ENCODE measurements around the gene OXTR. TPM values are rescaled to one million over a fixed set of nuclear protein-coding genes. Genes with fewer than 3 reads are reported as not detected.

Gene OXTR
- total RNA-seq, 2 donors from 2014 or later: 0.24 to 1.8 TPM

DNA sequence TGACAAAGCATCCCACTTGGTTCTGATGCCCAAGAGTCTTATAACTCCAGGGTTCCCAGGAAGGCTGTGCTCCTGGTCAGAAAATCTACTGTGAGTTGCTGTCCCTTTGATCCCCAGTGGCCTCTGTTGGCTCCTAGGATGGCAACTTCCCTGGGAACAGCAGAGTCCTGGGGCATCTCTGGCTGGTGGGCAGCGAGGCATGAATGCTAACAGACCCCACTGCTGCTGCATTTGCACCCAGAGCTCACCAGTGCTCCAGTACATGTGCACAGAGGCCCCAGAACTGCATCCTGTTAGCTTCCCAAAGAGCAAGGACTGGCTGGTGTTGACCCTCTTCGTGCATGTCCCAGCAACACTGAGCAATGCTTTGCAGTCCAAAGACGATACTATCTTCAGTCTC lies 20.1 kb downstream of the OXTR start:
- Histone ChIP-seq H3K27me3 (no peaks in the 10 kb centered on the region), H3K4me1 (no peaks in the 10 kb centered on the region), H3K9me3 (no peaks in the 10 kb centered on the region), H3K9ac (ENCODE audit: low read depth in 2 of 2, low read length in 2 of 2) (no peak overlapping the region), H3K27ac (no peak overlapping the region), H3K4me3 (no peak overlapping the region), H3K36me3 (no peaks in the 10 kb centered on the region)
- intact Hi-C loops (cut with DNase I): no loop called here
- DNase-seq: no peak
- TF ChIP-seq, protein P1, sequence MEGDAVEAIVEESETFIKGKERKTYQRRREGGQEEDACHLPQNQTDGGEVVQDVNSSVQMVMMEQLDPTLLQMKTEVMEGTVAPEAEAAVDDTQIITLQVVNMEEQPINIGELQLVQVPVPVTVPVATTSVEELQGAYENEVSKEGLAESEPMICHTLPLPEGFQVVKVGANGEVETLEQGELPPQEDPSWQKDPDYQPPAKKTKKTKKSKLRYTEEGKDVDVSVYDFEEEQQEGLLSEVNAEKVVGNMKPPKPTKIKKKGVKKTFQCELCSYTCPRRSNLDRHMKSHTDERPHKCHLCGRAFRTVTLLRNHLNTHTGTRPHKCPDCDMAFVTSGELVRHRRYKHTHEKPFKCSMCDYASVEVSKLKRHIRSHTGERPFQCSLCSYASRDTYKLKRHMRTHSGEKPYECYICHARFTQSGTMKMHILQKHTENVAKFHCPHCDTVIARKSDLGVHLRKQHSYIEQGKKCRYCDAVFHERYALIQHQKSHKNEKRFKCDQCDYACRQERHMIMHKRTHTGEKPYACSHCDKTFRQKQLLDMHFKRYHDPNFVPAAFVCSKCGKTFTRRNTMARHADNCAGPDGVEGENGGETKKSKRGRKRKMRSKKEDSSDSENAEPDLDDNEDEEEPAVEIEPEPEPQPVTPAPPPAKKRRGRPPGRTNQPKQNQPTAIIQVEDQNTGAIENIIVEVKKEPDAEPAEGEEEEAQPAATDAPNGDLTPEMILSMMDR (IDR thresholded peaks at IDR 0.05): no peak

DNA sequence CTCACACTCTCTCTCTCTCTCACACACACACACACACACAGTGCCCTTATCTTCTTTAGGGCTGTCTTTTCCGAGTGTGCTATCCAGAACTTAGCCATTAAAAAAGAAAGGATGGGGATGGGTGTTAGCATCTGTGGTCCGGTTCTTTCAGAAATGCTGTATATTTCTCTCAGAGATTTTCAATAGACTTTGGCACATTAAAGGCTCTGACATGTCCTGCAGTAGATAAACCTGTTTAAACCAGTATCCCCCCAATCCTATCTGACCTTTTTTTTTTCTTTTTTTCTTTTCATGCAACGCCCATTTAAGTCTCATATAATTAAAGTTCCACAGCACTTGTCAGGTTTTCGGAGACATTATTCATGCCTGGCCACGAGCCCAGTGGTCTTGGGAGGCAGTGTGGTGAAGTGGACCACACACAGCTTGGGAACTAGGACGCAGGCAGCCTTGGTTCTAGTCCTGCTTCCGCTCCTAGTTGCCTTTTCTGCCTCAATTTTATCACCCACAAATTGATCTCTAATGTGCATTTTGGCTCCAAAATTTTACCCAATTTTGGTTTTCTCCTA lies 22.6 kb downstream of the OXTR start:
- Histone ChIP-seq H3K27me3 (no peaks in the 10 kb centered on the region), H3K4me3 (no peak overlapping the region), H3K27ac (no peak overlapping the region), H3K4me1 (no peaks in the 10 kb centered on the region), H3K36me3 (no peaks in the 10 kb centered on the region), H3K9ac (ENCODE audit: low read depth in 2 of 2, low read length in 2 of 2) (no peak overlapping the region), H3K9me3 (no peaks in the 10 kb centered on the region)
- intact Hi-C loops (cut with DNase I): no loop called here
- DNase-seq: no peak
- TF ChIP-seq, protein P1 (IDR thresholded peaks at IDR 0.05): no peak

DNA sequence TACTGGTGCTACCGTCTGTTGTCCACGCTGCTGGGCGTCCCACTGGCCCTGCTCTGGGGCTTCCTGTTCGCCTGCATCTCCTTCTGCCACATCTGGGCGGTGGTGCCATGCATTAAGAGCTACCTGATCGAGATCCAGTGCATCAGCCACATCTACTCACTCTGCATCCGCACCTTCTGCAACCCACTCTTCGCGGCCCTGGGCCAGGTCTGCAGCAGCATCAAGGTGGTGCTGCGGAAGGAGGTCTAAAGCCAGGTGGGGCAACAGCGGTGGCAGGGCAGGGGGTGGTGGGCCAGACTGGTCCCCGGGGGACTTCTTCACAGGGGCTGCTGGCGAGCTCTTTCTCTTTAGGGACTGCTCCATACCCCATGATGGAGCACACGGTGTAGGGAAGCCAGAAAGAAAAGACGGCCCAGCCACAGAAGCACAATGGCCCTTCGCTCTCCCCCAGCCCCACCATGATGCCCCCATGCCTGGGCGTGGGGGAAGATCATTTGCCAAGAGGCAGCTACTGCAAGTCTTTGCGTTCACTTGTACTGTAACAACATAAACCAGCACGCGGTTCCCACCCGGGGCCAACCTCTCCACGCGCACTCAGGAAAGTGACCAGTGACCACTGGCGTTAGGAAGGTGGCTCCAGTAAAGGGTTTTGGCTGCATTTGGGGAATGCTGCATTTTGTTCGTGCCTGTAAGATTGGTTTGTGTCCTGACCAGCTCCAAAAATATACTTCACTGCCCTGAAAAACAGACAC lies 23.6 kb downstream of the OXTR start:
- intact Hi-C loops (cut with DNase I): no loop called here
- H3K4me1 ChIP-seq: no peaks in the 10 kb centered on the region
- no peak for DNase-seq
- H3K27me3 ChIP-seq: no peaks in the 10 kb centered on the region
- H3K9me3 ChIP-seq: no peaks in the 10 kb centered on the region
- H3K27ac ChIP-seq: no peak overlapping the region
- H3K4me3 ChIP-seq: no peak overlapping the region
- no peaks in the 10 kb centered on the region for H3K36me3 ChIP-seq
- no peak overlapping the region for H3K9ac ChIP-seq (ENCODE audit: low read depth in 2 of 2, low read length in 2 of 2)
- TF ChIP-seq, protein P1 (IDR thresholded peaks at IDR 0.05): no peak

DNA sequence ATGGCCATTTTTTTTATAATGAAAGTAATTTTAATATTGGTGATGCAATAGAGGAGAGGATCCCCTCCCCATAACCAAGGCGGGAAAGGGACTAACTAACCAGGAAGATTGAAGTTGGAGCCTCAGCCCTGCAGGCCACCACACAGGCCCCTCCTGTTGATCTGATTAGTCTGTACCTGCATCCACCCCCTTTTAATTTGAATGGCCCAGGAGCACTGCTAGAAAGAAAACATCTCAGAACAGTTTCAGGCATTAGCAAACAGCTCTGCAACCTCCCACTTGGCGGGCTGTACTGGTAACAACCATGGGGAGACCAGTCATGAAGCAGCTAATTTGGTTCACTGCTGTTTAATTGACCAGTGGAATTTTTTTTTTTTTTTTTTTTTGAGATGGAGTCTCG lies 25.5 kb downstream of the OXTR start:
- TF ChIP-seq, protein P1 (IDR thresholded peaks at IDR 0.05): no peak
- intact Hi-C loops (cut with DNase I): no loop called here
- H3K4me3 ChIP-seq: no peak overlapping the region
- no peak overlapping the region for H3K9ac ChIP-seq (ENCODE audit: low read depth in 2 of 2, low read length in 2 of 2)
- no peaks in the 10 kb centered on the region for H3K27me3 ChIP-seq
- H3K4me1 ChIP-seq: no peaks in the 10 kb centered on the region
- no peak for DNase-seq
- no peaks in the 10 kb centered on the region for H3K9me3 ChIP-seq
- no peaks in the 10 kb centered on the region for H3K36me3 ChIP-seq
- no peak overlapping the region for H3K27ac ChIP-seq

DNA sequence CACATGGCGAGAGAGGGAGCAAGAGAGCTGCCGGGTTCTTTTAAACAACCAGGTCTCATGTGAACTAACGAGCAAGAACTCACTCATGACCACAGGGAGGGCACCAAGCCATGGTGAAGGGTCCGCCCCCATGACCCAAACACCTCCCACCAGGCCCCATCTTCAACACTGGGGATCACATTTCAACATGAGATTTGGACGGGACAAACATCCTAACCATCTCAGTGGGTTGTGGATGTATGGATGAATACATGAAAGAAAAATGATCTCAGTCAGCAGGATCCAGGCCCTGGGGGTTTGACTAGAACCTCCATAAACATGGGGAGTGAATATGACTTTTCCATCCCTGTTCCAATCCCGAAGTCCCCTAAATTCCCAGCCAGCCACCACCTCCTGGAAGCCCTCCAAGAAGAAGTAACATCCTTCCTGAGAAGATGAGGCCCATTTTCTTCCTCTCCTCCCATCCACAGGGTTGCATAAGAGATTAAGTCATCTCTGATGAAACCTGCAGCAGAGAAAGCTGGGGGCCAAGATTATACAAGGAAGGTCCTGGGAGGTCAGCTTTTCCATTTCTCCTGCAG lies 26.3 kb downstream of the OXTR start:
- H3K9ac ChIP-seq (ENCODE audit: low read depth in 2 of 2, low read length in 2 of 2): no peak overlapping the region
- H3K27ac ChIP-seq: no peak overlapping the region
- H3K27me3 ChIP-seq: no peaks in the 10 kb centered on the region
- intact Hi-C loops (cut with DNase I): no loop called here
- DNase-seq: no peak
- no peaks in the 10 kb centered on the region for H3K4me1 ChIP-seq
- no peaks in the 10 kb centered on the region for H3K9me3 ChIP-seq
- no peak overlapping the region for H3K4me3 ChIP-seq
- TF ChIP-seq, protein P1 (IDR thresholded peaks at IDR 0.05): no peak
- no peaks in the 10 kb centered on the region for H3K36me3 ChIP-seq

Data from colonic mucosa (tissue), 4 donors.